Tibial artery (tissue), 4 donors: ENCODE data around the gene RAPGEF4.

Experiments used
- DNase-seq, 2 donors: peaks; one replicate each; pipeline ENCODE4 v3.0.0-alpha.2; 2019
- H3K27ac ChIP-seq, 2 donors: fragments of 200-600 bp; sonication (generic) in 1 of 2; 1 replicate in 1 of 2; 2 replicates in 1 of 2; pipeline ENCODE4 v1.5.1; 2018 to 2019; ENCODE audit warnings: mild to moderate bottlenecking in 1 of 2
- H3K27me3 ChIP-seq, 2 donors: fragments of 200-600 bp; sonication (generic) in 1 of 2; one replicate each; pipeline versions ENCODE4 v1.5.1 to v1.6.0; 2016 to 2019
- H3K36me3 ChIP-seq, 3 donors: fragments of 200-600 bp; sonication (generic) in 2 of 3; one replicate each; pipeline ENCODE4 v1.5.1; 2016 to 2019; ENCODE audit warnings: mild to moderate bottlenecking in 2 of 3
- H3K4me1 ChIP-seq, 4 donors: fragments of 200-600 bp; sonication (generic) in 2 of 4; 1 replicate in 3 of 4; 2 replicates in 1 of 4; pipeline ENCODE4 v1.5.1; 2016 to 2019
- H3K4me3 ChIP-seq, 2 donors: fragments of 200-600 bp; sonication (generic) in 1 of 2; 1 replicate in 1 of 2; 2 replicates in 1 of 2; pipeline ENCODE4 v1.5.1; 2018 to 2019; ENCODE audit warnings: mild to moderate bottlenecking in 2 of 2
- H3K9me3 ChIP-seq, 3 donors: fragments of 200-600 bp; sonication (generic) in 1 of 3; one replicate each; pipeline ENCODE4 v1.5.1; 2016 to 2019
- CTCF ChIP-seq, 2 experiments: fragments of 200-600 bp in 1 of 2; fragments of 450-650 bp in 1 of 2; IDR thresholded peaks; one replicate each; pipeline ENCODE4 v1.5.1; 2017 to 2019; ENCODE audit warnings: antibody characterized with exemption in 2 of 2, mild to moderate bottlenecking in 1 of 2, moderate library complexity in 1 of 2
- intact Hi-C: fragments of 100-400 bp; cut with DNase I; formaldehyde crosslinking; loops from one replicate; pipeline ENCODE4 v1.15.0; 2023; ENCODE audit warnings: low total_unique reads

The RAPGEF4 gene

GRCh38 chr2:173076581-173077345 lies 341.1 kb downstream of the RAPGEF4 start:
- H3K4me1 ChIP-seq = peaks cover 0 to 64% (median 14%) of the 10 kb centered on the region in 4 donors
- no peaks in the 10 kb centered on the region for H3K9me3 ChIP-seq
- peak; percentile 56 to 71 for DNase-seq
- H3K36me3 ChIP-seq = no peaks in the 10 kb centered on the region
- no peak for TF ChIP-seq CTCF (IDR thresholded peaks at IDR 0.05)
- intact Hi-C loops = loop anchor here (5.0 kb wide), 1 partner anchor 131 kb away; no protein-coding TSS in a partner anchor
- peak overlapping the region; percentile 94 to 100 for H3K27ac ChIP-seq
- H3K27me3 ChIP-seq = no peaks in the 10 kb centered on the region
- peak overlapping the region; percentile 72 to 84 for H3K4me3 ChIP-seq

GRCh38 chr2:173077506-173078177 lies 342.0 kb downstream of the RAPGEF4 start:
- Histone ChIP-seq H3K36me3 (no peaks in the 10 kb centered on the region), H3K4me3 (peak overlapping the region; percentile 72 to 84), H3K9me3 (no peaks in the 10 kb centered on the region), H3K27me3 (no peaks in the 10 kb centered on the region), H3K27ac (peak overlapping the region; percentile 94 to 100), H3K4me1 (peaks cover 0 to 61% (median 14%) of the 10 kb centered on the region in 4 donors)
- intact Hi-C loops = loop anchor here (5.0 kb wide), 1 partner anchor 130 kb away; no protein-coding TSS in a partner anchor
- no peak for DNase-seq
- TF ChIP-seq CTCF (IDR thresholded peaks at IDR 0.05) = no peak

- Histone ChIP-seq H3K36me3 (no peaks in the 10 kb centered on the region), H3K9me3 (no peaks in the 10 kb centered on the region), H3K4me1 (peaks cover 0 to 61% (median 13%) of the 10 kb centered on the region in 4 donors), H3K27ac (peak overlapping the region; percentile 94 to 100), H3K27me3 (no peaks in the 10 kb centered on the region), H3K4me3 (no peak overlapping the region)
- DNase-seq = no peak
- TF ChIP-seq CTCF (IDR thresholded peaks at IDR 0.05) = no peak
- intact Hi-C loops = loop anchor here (5.0 kb wide), 1 partner anchor 128 kb away; no protein-coding TSS in a partner anchor
Observed at GRCh38 chr2:173079141-173079540, 343.5 kb downstream of the RAPGEF4 start.

GRCh38 chr2:173079973-173080860 lies 344.6 kb downstream of the RAPGEF4 start:
- H3K4me3 ChIP-seq = no peak overlapping the region
- no peak for TF ChIP-seq CTCF (IDR thresholded peaks at IDR 0.05)
- H3K9me3 ChIP-seq = no peaks in the 10 kb centered on the region
- no peaks in the 10 kb centered on the region for H3K27me3 ChIP-seq
- intact Hi-C loops = loop anchor here (5.0 kb wide), 1 partner anchor 127 kb away; no protein-coding TSS in a partner anchor
- peak overlapping the region; percentile 6 to 14 for H3K27ac ChIP-seq
- H3K36me3 ChIP-seq = no peaks in the 10 kb centered on the region
- DNase-seq = no peak
- H3K4me1 ChIP-seq = peaks cover 0 to 61% (median 11%) of the 10 kb centered on the region in 4 donors

GRCh38 chr2:173086518-173087213 lies 351.0 kb downstream of the RAPGEF4 start:
- peak overlapping the region; percentile 75 to 90 for H3K27ac ChIP-seq
- no peaks in the 10 kb centered on the region for H3K9me3 ChIP-seq
- no peaks in the 10 kb centered on the region for H3K36me3 ChIP-seq
- intact Hi-C loops = no loop called here
- no peak overlapping the region for H3K4me3 ChIP-seq
- DNase-seq = peak in 1 of 2 donors; percentile 51
- no peak for TF ChIP-seq CTCF (IDR thresholded peaks at IDR 0.05)
- no peaks in the 10 kb centered on the region for H3K27me3 ChIP-seq
- H3K4me1 ChIP-seq = peaks cover 0 to 92% (median 37%) of the 10 kb centered on the region in 4 donors
